ENCODE measurements around the gene CNOT2. TPM values are rescaled to one million over a fixed set of nuclear protein-coding genes. Genes with fewer than 3 reads are reported as not detected.

The CNOT2 gene
- total RNA-seq, 1 experiment from 2014 or later: 99.4 TPM

- DNase-seq (ENCODE audit: low read depth): no peak
Observed at GRCh38 chr12:70251661-70252060, 8.4 kb downstream of the CNOT2 start.

- no peak for DNase-seq (ENCODE audit: low read depth)
Observed at GRCh38 chr12:70252832-70253231, 9.6 kb downstream of the CNOT2 start.

- no peak for DNase-seq (ENCODE audit: low read depth)
Observed at GRCh38 chr12:70254225-70254624, 11.0 kb downstream of the CNOT2 start.

GRCh38 chr12:70254846-70255245 lies 11.6 kb downstream of the CNOT2 start:
- DNase-seq (ENCODE audit: low read depth): no peak

GRCh38 chr12:70255311-70255710 lies 12.1 kb downstream of the CNOT2 start:
- peak; percentile 4 for DNase-seq (ENCODE audit: low read depth)

- peak; percentile 49 for DNase-seq (ENCODE audit: low read depth)
Observed at GRCh38 chr12:70258605-70259403, 15.6 kb downstream of the CNOT2 start.

GRCh38 chr12:70260646-70261045 lies 17.4 kb downstream of the CNOT2 start:
- DNase-seq (ENCODE audit: low read depth): no peak

GRCh38 chr12:70264067-70264867 lies 21.0 kb downstream of the CNOT2 start:
- no peak for DNase-seq (ENCODE audit: low read depth)

GRCh38 chr12:70265132-70265531 lies 21.9 kb downstream of the CNOT2 start:
- DNase-seq (ENCODE audit: low read depth): no peak

- no peak for DNase-seq (ENCODE audit: low read depth)
Observed at GRCh38 chr12:70267550-70267949, 24.3 kb downstream of the CNOT2 start.

GRCh38 chr12:70268972-70269371 lies 25.7 kb downstream of the CNOT2 start:
- DNase-seq (ENCODE audit: low read depth): no peak

- DNase-seq (ENCODE audit: low read depth): no peak
Observed at GRCh38 chr12:70270108-70270507, 26.9 kb downstream of the CNOT2 start.

GRCh38 chr12:70271025-70271424 lies 27.8 kb downstream of the CNOT2 start:
- DNase-seq (ENCODE audit: low read depth): no peak

- no peak for DNase-seq (ENCODE audit: low read depth)
Observed at GRCh38 chr12:70272510-70272909, 29.3 kb downstream of the CNOT2 start.

GRCh38 chr12:70275045-70275444 lies 31.8 kb downstream of the CNOT2 start:
- DNase-seq (ENCODE audit: low read depth): no peak

GRCh38 chr12:70277973-70278372 lies 34.7 kb downstream of the CNOT2 start:
- no peak for DNase-seq (ENCODE audit: low read depth)

GRCh38 chr12:70278945-70279344 lies 35.7 kb downstream of the CNOT2 start:
- no peak for DNase-seq (ENCODE audit: low read depth)

GRCh38 chr12:70283232-70283631 lies 40.0 kb downstream of the CNOT2 start:
- DNase-seq (ENCODE audit: low read depth): no peak

GRCh38 chr12:70288817-70289216 lies 45.6 kb downstream of the CNOT2 start:
- DNase-seq (ENCODE audit: low read depth): no peak

GRCh38 chr12:70290116-70290515 lies 46.9 kb downstream of the CNOT2 start:
- DNase-seq (ENCODE audit: low read depth): no peak

GRCh38 chr12:70292017-70292776 lies 49.0 kb downstream of the CNOT2 start:
- no peak for DNase-seq (ENCODE audit: low read depth)
